SK-N-SH (cell line): ENCODE measurements around the gene GRAMD2B. TPM values are rescaled to one million over a fixed set of nuclear protein-coding genes. Genes with fewer than 3 reads are reported as not detected.

Source experiments
- CTCF ChIA-PET: fragments of 300-600, 350-600 bp; formaldehyde crosslinking; extraction: SDS; loops from one replicate; lab custom pipeline; 2021; lab: Yijun Ruan, JAX
- POLR2A ChIA-PET: fragments of 350-600 bp; sonication (Branson Sonifier 250); formaldehyde crosslinking; extraction: SDS; loops from one replicate; lab custom pipeline; 2020; ENCODE audit warnings: antibody characterized with exemption, inconsistent platforms; lab: Yijun Ruan, JAX
- DNase-seq: peaks from one replicate; pipeline ENCODE4 v3.0.0; 2012
- H2AFZ ChIP-seq: fragments of 200-600 bp; sonication (generic); 2 replicates; pipeline ENCODE4 v1.8.1; 2016; ENCODE audit warnings: antibody characterized with exemption, mild to moderate bottlenecking, low read depth
- H3F3A ChIP-seq: fragments of 200-600 bp; sonication (generic); replicated peaks from 2 replicates; pipeline ENCODE3; 2016; ENCODE audit warnings: antibody characterized with exemption, mild to moderate bottlenecking; ENCODE audit not compliant: insufficient read depth
- H3K27ac ChIP-seq, 2 experiments: fragments of 200-500 bp in 1 of 2; fragments of 200-600 bp in 1 of 2; sonication (Bioruptor generic) in 1 of 2; sonication (generic), shearing (Covaris generic) in 1 of 2; 2 replicates each; pipeline versions ENCODE4 v1.5.1 to v1.6.1; 2014 to 2016; ENCODE audit warnings: low read depth in 2 of 2, inconsistent platforms in 1 of 2, low read length in 1 of 2, mild to moderate bottlenecking in 1 of 2, mixed read lengths in 1 of 2
- H3K27me3 ChIP-seq: fragments of 200-600 bp; sonication (generic), shearing (Covaris generic); 2 replicates; pipeline ENCODE4 v1.6.1; 2016; ENCODE audit warnings: mixed run types; ENCODE audit not compliant: insufficient read depth
- H3K36me3 ChIP-seq, 2 experiments: fragments of 200-500 bp in 1 of 2; fragments of 200-600 bp in 1 of 2; sonication (Bioruptor generic) in 1 of 2; sonication (generic) in 1 of 2; replicated peaks in 1 of 2; 2 replicates each; pipeline versions ENCODE3 to v1.5.1; 2014 to 2016; ENCODE audit warnings: low read length in 1 of 2, mild to moderate bottlenecking in 1 of 2; ENCODE audit not compliant: insufficient read depth in 2 of 2, control insufficient read depth in 1 of 2
- H3K4me1 ChIP-seq, 2 experiments: fragments of 200-500 bp in 1 of 2; fragments of 200-600 bp in 1 of 2; sonication (Bioruptor generic) in 1 of 2; sonication (generic), shearing (Covaris generic) in 1 of 2; 2 replicates each; pipeline versions ENCODE4 v1.5.1 to v1.6.1; 2014 to 2016; ENCODE audit warnings: low read depth in 1 of 2, low read length in 1 of 2, mixed run types in 1 of 2; ENCODE audit not compliant: insufficient read depth in 2 of 2, control insufficient read depth in 1 of 2
- H3K4me2 ChIP-seq: fragments of 200-600 bp; sonication (generic), shearing (Covaris generic); 2 replicates; pipeline ENCODE4 v1.6.1; 2017; ENCODE audit warnings: mixed run types
- H3K4me3 ChIP-seq, 2 experiments: fragments of 200-500 bp in 1 of 2; fragments of 200-600 bp in 1 of 2; sonication (Bioruptor generic) in 1 of 2; sonication (generic), shearing (Covaris generic) in 1 of 2; 2 replicates each; pipeline versions ENCODE4 v1.5.1 to v1.8.1; 2014 to 2016; ENCODE audit warnings: low read depth in 2 of 2, inconsistent platforms in 1 of 2, low read length in 1 of 2, mild to moderate bottlenecking in 1 of 2, mixed read lengths in 1 of 2, moderate library complexity in 1 of 2
- H3K79me2 ChIP-seq: fragments of 200-600 bp; sonication (generic); 2 replicates; pipeline ENCODE4 v1.8.1; 2017; ENCODE audit warnings: mild to moderate bottlenecking; ENCODE audit not compliant: insufficient read depth
- H3K9ac ChIP-seq: fragments of 200-600 bp; sonication (generic); 2 replicates; pipeline ENCODE4 v1.6.1; 2017; ENCODE audit warnings: mixed run types
- H3K9me2 ChIP-seq: fragments of 200-600 bp; sonication (generic); 2 replicates; pipeline ENCODE4 v1.6.1; 2017; ENCODE audit warnings: mixed run types
- H3K9me3 ChIP-seq: fragments of 200-600 bp; sonication (generic); 2 replicates; pipeline ENCODE4 v1.6.1; 2017; ENCODE audit warnings: mixed run types, mild to moderate bottlenecking, moderate library complexity
- H4K20me1 ChIP-seq: fragments of 200-600 bp; sonication (generic); 2 replicates; pipeline ENCODE4 v1.6.1; 2017; ENCODE audit warnings: mild to moderate bottlenecking, mixed run types; ENCODE audit not compliant: insufficient read depth
- ELF1 ChIP-seq: IDR thresholded peaks from 2 replicates; pipeline ENCODE4 v1.4.0; 2012
- EP300 ChIP-seq, 2 experiments: IDR thresholded peaks; 2 replicates each; pipeline versions ENCODE4 v1.4.0 to v1.6.1; 2012; ENCODE audit warnings: borderline replicate concordance in 1 of 2, low read depth in 1 of 2, low read length in 1 of 2
- EZH2phosphoT487 ChIP-seq: fragments of 200-600 bp; sonication (generic); IDR thresholded peaks from 2 replicates; pipeline ENCODE4 v1.6.1; 2017; ENCODE audit warnings: low read depth, mixed run types, mild to moderate bottlenecking, antibody characterized with exemption, moderate library complexity, borderline replicate concordance
- FOSL2 ChIP-seq: IDR thresholded peaks from 2 replicates; pipeline ENCODE4 v1.4.0; 2012; ENCODE audit warnings: low read depth, mild to moderate bottlenecking, moderate library complexity, borderline replicate concordance
- FOXJ3 ChIP-seq: sonication (generic); formaldehyde crosslinking; IDR thresholded peaks from 2 replicates; pipeline ENCODE4 v1.5.1; 2020; ENCODE audit warnings: mild to moderate bottlenecking, missing genetic modification reagents
- FOXM1 ChIP-seq: IDR thresholded peaks from 2 replicates; pipeline ENCODE4 v1.4.0; 2012; ENCODE audit warnings: low read depth, mild to moderate bottlenecking
- GATA2 ChIP-seq: sonication (generic); formaldehyde crosslinking; IDR thresholded peaks from 2 replicates; pipeline ENCODE4 v1.5.0; 2020; ENCODE audit warnings: mild to moderate bottlenecking, missing genetic modification reagents
- MEF2A ChIP-seq: IDR thresholded peaks from 2 replicates; pipeline ENCODE4 v1.4.0; 2012; ENCODE audit warnings: low read depth, borderline replicate concordance
- NFIC ChIP-seq: IDR thresholded peaks from 2 replicates; pipeline ENCODE4 v1.4.0; 2012; ENCODE audit warnings: borderline replicate concordance
- NRF1 ChIP-seq: IDR thresholded peaks from 2 replicates; pipeline ENCODE4 v1.6.1; 2012; ENCODE audit warnings: low read depth, mild to moderate bottlenecking, low read length
- POLR2AphosphoS5 ChIP-seq: IDR thresholded peaks from 2 replicates; pipeline ENCODE4 v1.6.1; 2012; ENCODE audit warnings: low read depth, low read length
- RAD21 ChIP-seq: IDR thresholded peaks from 2 replicates; pipeline ENCODE4 v1.6.1; 2012; ENCODE audit warnings: mild to moderate bottlenecking, low read length
- RCOR1 ChIP-seq: fragments of 150-350 bp; IDR thresholded peaks from 2 replicates; pipeline ENCODE4 v1.6.1; 2017; ENCODE audit warnings: antibody characterized with exemption, low read length
- TCF12 ChIP-seq: IDR thresholded peaks from 2 replicates; pipeline ENCODE4 v1.4.0; 2012
- TEAD4 ChIP-seq: IDR thresholded peaks from 2 replicates; pipeline ENCODE4 v1.4.0; 2012; ENCODE audit warnings: mild to moderate bottlenecking, borderline replicate concordance; ENCODE audit not compliant: insufficient read depth
- polyA plus RNA-seq, 3 experiments: library from polyadenylated mRNA; depleted of rRNA; stranded (reverse); fragments of >200 nt; gene quantifications; 2 replicates each; pipeline ENCODE4 v1.2.3, GENCODE V29; 2012
- TF ChIP-seq, protein P1 (sequence below): IDR thresholded peaks from 2 replicates; pipeline ENCODE4 v1.4.0; 2012; ENCODE audit warnings: low read depth, borderline replicate concordance
- TF ChIP-seq, protein P2 (sequence below): fragments of 200-600 bp; sonication (generic); IDR thresholded peaks from 2 replicates; pipeline ENCODE4 v1.6.1; 2017; ENCODE audit warnings: antibody characterized with exemption, mild to moderate bottlenecking, moderate library complexity
- TF ChIP-seq, protein P3 (sequence below): IDR thresholded peaks from 2 replicates; pipeline ENCODE4 v1.6.1; 2012; ENCODE audit warnings: mild to moderate bottlenecking, low read depth, low read length, moderate library complexity

The GRAMD2B gene
- polyA plus RNA-seq, 1 of the 3 experiments (the other 2 are of a cell fraction) = 16.0 TPM

DNA sequence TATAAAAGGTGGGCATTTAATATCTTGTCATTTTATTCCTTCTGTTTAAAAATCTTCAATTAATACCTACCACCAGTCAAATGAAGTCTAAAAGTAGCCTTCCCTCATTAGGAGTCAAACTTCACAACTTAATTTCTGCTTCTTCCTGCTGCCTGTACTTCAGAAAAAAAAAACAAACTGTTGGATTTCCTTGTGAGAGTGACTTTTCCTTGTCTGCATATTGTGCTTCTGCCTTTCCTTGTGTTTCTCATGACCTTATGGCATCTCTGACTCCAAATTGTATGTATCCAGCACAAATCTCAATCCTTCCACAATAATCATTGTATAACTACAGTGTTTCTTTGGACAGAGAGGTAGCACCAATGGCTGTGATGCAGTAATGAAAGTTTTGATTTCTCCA lies 32.1 kb downstream of the GRAMD2B start:
- H4K20me1 ChIP-seq = no peaks in the 10 kb centered on the region
- peaks cover 33% of the 10 kb centered on the region for H3K79me2 ChIP-seq
- no peak overlapping the region for H3K9ac ChIP-seq
- H3K27ac ChIP-seq = no peak overlapping the region
- CTCF ChIA-PET = no interaction called here
- TF ChIP-seq RCOR1 = no peak
- TF ChIP-seq NFIC = no peak
- TF ChIP-seq, protein P1, sequence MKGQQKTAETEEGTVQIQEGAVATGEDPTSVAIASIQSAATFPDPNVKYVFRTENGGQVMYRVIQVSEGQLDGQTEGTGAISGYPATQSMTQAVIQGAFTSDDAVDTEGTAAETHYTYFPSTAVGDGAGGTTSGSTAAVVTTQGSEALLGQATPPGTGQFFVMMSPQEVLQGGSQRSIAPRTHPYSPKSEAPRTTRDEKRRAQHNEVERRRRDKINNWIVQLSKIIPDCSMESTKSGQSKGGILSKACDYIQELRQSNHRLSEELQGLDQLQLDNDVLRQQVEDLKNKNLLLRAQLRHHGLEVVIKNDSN = no peak
- TF ChIP-seq EP300 (IDR thresholded peaks at IDR 0.05; ENCODE audit: borderline replicate concordance in 1 of 2, low read depth in 1 of 2, low read length in 1 of 2) = no peak
- TF ChIP-seq POLR2AphosphoS5 = no peak
- TF ChIP-seq TEAD4 = no peak
- TF ChIP-seq TCF12 = no peak
- TF ChIP-seq GATA2 (CRISPR knock-in tag) = no peak
- no peak for TF ChIP-seq FOXJ3 (CRISPR knock-in tag)
- TF ChIP-seq, protein P2, sequence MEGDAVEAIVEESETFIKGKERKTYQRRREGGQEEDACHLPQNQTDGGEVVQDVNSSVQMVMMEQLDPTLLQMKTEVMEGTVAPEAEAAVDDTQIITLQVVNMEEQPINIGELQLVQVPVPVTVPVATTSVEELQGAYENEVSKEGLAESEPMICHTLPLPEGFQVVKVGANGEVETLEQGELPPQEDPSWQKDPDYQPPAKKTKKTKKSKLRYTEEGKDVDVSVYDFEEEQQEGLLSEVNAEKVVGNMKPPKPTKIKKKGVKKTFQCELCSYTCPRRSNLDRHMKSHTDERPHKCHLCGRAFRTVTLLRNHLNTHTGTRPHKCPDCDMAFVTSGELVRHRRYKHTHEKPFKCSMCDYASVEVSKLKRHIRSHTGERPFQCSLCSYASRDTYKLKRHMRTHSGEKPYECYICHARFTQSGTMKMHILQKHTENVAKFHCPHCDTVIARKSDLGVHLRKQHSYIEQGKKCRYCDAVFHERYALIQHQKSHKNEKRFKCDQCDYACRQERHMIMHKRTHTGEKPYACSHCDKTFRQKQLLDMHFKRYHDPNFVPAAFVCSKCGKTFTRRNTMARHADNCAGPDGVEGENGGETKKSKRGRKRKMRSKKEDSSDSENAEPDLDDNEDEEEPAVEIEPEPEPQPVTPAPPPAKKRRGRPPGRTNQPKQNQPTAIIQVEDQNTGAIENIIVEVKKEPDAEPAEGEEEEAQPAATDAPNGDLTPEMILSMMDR = no peak
- TF ChIP-seq EZH2phosphoT487 = no peak
- TF ChIP-seq, protein P3, sequence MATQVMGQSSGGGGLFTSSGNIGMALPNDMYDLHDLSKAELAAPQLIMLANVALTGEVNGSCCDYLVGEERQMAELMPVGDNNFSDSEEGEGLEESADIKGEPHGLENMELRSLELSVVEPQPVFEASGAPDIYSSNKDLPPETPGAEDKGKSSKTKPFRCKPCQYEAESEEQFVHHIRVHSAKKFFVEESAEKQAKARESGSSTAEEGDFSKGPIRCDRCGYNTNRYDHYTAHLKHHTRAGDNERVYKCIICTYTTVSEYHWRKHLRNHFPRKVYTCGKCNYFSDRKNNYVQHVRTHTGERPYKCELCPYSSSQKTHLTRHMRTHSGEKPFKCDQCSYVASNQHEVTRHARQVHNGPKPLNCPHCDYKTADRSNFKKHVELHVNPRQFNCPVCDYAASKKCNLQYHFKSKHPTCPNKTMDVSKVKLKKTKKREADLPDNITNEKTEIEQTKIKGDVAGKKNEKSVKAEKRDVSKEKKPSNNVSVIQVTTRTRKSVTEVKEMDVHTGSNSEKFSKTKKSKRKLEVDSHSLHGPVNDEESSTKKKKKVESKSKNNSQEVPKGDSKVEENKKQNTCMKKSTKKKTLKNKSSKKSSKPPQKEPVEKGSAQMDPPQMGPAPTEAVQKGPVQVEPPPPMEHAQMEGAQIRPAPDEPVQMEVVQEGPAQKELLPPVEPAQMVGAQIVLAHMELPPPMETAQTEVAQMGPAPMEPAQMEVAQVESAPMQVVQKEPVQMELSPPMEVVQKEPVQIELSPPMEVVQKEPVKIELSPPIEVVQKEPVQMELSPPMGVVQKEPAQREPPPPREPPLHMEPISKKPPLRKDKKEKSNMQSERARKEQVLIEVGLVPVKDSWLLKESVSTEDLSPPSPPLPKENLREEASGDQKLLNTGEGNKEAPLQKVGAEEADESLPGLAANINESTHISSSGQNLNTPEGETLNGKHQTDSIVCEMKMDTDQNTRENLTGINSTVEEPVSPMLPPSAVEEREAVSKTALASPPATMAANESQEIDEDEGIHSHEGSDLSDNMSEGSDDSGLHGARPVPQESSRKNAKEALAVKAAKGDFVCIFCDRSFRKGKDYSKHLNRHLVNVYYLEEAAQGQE = no peak
- no peak for TF ChIP-seq NRF1
- TF ChIP-seq ELF1 = no peak
- no peak for TF ChIP-seq MEF2A
- TF ChIP-seq FOSL2 = no peak
- no peak for TF ChIP-seq RAD21
- TF ChIP-seq FOXM1 = no peak
- TF ChIP-seq, all 33 proteins: peak for 0
- POLR2A ChIA-PET = no interaction called here
- H3K4me1 ChIP-seq = no peaks in the 10 kb centered on the region; a peak in 1 of 4 replicates
- no peak overlapping the region for H3K4me3 ChIP-seq
- no peak for DNase-seq
- no peaks in the 10 kb centered on the region for H3F3A ChIP-seq
- no peaks in the 10 kb centered on the region for H3K27me3 ChIP-seq
- peak overlapping the region; percentile 53; the same call in 1 of the 2 replicates for H2AFZ ChIP-seq
- peaks cover 0 to 11% of the 10 kb centered on the region in 2 experiments for H3K36me3 ChIP-seq
- no peaks in the 10 kb centered on the region for H3K9me2 ChIP-seq
- H3K4me2 ChIP-seq = no peak overlapping the region
- H3K9me3 ChIP-seq = no peaks in the 10 kb centered on the region
